ENCODE data around the gene GLIPR2.

- TF ChIP-seq POLR2AphosphoS5 (IDR thresholded peaks at IDR 0.05; ENCODE audit: low read depth): no peak
- no peak for TF ChIP-seq CTCF (conservative IDR thresholded peaks at IDR 0.05; ENCODE audit: low read depth in 2 of 2)
- no peak for TF ChIP-seq NANOG (IDR thresholded peaks at IDR 0.05; ENCODE audit: borderline replicate concordance)
- no peak for TF ChIP-seq CREB1 (CRISPR knock-in tag; IDR thresholded peaks at IDR 0.05; ENCODE audit: low read depth)
- TF ChIP-seq EZH2 (IDR thresholded peaks at IDR 0.05; ENCODE audit: low read depth, unreplicated experiment): no peak
- no peak for TF ChIP-seq EZH2phosphoT487 (IDR thresholded peaks at IDR 0.05; ENCODE audit: unreplicated experiment)
- TF ChIP-seq REST (IDR thresholded peaks at IDR 0.05; ENCODE audit: unreplicated experiment): no peak
- no peak for TF ChIP-seq ZNF114 (CRISPR knock-in tag; IDR thresholded peaks at IDR 0.05)
- TF ChIP-seq ZNF331 (CRISPR knock-in tag; IDR thresholded peaks at IDR 0.05; ENCODE audit: low read depth): no peak
- TF ChIP-seq ETS1 (IDR thresholded peaks at IDR 0.05): no peak
Measured at GRCh38 chr9:36099718-36100117, 36.8 kb upstream of the GLIPR2 start.

Data from GM23338 (cell line).